ENCODE measurements around the gene MROH2A. TPM values are rescaled to one million over a fixed set of nuclear protein-coding genes. Genes with fewer than 3 reads are reported as not detected.
A peak's percentile ranks its signal among the peaks of the same experiment; 100 is the strongest.

The MROH2A gene
- polyA plus RNA-seq, 3 donors from 2014 or later = not detected

DNA sequence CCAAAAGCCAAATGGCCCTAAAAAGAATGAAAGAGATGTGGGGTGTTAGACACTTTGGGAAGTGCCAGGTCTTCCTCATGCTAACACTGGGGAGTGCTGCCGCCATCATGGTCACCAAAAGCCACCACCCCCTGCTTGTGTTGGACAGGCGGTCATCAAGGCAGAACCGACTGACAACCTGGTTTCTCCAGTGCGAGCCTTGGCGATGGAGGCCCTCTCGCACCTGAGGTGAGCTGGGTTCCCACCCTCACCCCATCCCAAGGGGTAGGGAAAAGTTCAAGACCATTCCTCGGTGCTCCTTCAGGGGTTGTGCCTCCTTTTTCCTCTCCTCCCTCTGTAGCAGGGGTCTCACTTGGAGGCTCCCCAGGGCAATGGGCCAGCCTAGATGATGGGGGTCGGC lies 33.6 kb downstream of the MROH2A start:
- H3K36me3 Mint-ChIP-seq = no peaks in the 10 kb centered on the region
- H3K27ac Mint-ChIP-seq = no peak overlapping the region
- DNase-seq = no peak
- H3K4me1 Mint-ChIP-seq = no peaks in the 10 kb centered on the region
- no peaks in the 10 kb centered on the region for H3K9me3 Mint-ChIP-seq
- H3K27me3 Mint-ChIP-seq (ENCODE audit: low read depth in 3 of 3) = peaks cover 0 to 19% (median 5%) of the 10 kb centered on the region in 3 donors
- H3K4me3 Mint-ChIP-seq = no peak overlapping the region

DNA sequence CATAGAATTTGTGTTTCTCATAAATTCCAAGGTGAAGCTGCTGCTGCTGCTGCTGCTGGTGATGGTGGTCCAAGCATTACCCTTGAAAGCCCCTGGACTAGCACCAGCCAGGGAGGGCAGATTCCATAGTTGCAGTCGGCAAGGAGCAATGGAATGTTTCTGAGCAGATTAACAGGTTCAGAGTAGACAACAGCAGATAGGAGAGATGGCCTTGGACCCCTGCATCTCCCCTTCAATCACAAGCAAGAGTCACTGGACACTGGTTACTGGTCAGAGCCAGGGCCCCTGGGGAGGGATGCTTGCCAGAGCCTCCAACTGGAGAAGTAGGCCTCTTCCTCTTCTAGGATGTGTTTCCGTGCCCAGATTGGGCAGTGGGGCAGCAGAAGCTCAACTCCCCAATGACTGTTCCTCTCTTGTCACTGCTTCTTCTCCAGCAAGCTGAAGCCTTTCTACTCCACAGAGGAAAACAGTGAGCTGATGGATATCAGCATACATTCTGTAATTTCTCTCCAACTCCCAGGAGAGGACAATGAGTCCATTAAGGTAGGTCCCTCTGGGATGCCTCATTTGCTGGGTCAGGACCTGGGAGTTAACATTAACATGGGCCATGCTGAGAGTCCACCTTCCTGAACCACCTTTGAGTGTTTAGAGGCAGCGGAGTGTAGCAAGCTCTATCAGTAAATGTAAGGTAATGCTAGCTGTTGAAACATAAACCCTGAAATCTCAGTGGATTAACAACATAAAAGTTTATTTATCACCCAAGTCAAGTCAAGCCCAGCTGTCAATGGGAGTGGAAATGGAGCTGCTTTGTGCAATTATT lies 35.3 kb downstream of the MROH2A start:
- peaks cover 0 to 19% (median 5%) of the 10 kb centered on the region in 3 donors for H3K27me3 Mint-ChIP-seq (ENCODE audit: low read depth in 3 of 3)
- no peak overlapping the region for H3K4me3 Mint-ChIP-seq
- H3K36me3 Mint-ChIP-seq = no peaks in the 10 kb centered on the region
- no peaks in the 10 kb centered on the region for H3K4me1 Mint-ChIP-seq
- no peak for DNase-seq
- no peaks in the 10 kb centered on the region for H3K9me3 Mint-ChIP-seq
- H3K27ac Mint-ChIP-seq = no peak overlapping the region

- Mint-ChIP-seq H3K27ac (no peak overlapping the region), H3K27me3 (ENCODE audit: low read depth in 3 of 3) (peaks cover 0 to 12% (median 6%) of the 10 kb centered on the region in 3 donors), H3K4me3 (no peak overlapping the region), H3K9me3 (no peaks in the 10 kb centered on the region), H3K4me1 (no peaks in the 10 kb centered on the region), H3K36me3 (no peaks in the 10 kb centered on the region)
- no peak for DNase-seq
Measured at GRCh38 chr2:233814056-233814835, 36.1 kb downstream of the MROH2A start.

GRCh38 chr2:233815861-233816260 lies 37.7 kb downstream of the MROH2A start:
- Mint-ChIP-seq H3K27me3 (ENCODE audit: low read depth in 3 of 3) (peaks cover 0 to 7% (median 5%) of the 10 kb centered on the region in 3 donors), H3K27ac (no peak overlapping the region)

DNA sequence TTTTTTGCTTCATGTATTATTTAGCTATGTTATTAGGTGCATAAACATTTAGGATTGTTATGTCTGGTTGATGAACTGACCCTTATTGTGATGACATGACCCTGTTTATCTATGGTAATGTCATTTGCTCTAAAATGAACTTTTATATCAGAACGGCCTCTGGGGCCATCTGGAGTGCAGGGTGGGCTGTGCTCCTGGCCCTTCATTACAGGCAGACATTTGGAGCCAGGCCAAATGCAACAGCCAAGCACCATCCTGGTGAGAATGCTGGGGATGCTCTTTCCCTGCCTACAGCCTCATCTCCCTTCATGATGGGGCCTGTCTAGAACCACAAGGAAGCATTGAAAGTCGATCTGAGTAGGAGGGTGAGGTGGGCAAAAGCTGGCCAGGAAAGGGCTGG lies 38.2 kb downstream of the MROH2A start:
- Mint-ChIP-seq H3K4me3 (no peak overlapping the region), H3K9me3 (no peaks in the 10 kb centered on the region), H3K4me1 (no peaks in the 10 kb centered on the region), H3K36me3 (no peaks in the 10 kb centered on the region), H3K27me3 (ENCODE audit: low read depth in 3 of 3) (peaks cover 0 to 7% (median 5%) of the 10 kb centered on the region in 3 donors), H3K27ac (peak overlapping the region in 1 of 6 donors; percentile 47)
- no peak for DNase-seq

More at GRCh38 chr2:233815861-233816260, 37.7 kb downstream of the MROH2A start:
- H3K4me1 Mint-ChIP-seq = no peaks in the 10 kb centered on the region
- no peak for DNase-seq
- H3K9me3 Mint-ChIP-seq = no peaks in the 10 kb centered on the region
- H3K36me3 Mint-ChIP-seq = no peaks in the 10 kb centered on the region
- no peak overlapping the region for H3K4me3 Mint-ChIP-seq

DNA sequence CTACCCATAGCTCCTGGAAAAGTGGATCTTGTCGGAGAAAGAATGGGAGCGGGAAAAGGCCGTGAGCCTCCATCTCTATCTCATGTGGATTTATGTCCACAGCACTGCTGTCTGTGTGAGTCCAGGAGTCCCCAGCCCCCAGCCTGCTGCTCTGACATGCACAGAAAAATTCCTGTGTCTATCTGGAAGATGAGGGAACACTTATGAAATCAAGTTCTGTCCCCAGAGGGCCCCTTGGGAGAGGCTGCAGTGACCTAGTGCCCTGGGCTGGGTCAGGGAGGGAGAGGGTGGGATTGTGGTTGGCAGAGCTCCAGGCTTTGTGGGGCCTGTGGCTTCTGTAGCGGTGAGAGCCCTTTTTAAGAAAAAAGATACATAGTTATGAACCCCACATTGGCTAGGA lies 38.6 kb downstream of the MROH2A start:
- Mint-ChIP-seq H3K4me1 (no peaks in the 10 kb centered on the region), H3K9me3 (no peaks in the 10 kb centered on the region), H3K27me3 (ENCODE audit: low read depth in 3 of 3) (peaks cover 0 to 7% (median 3%) of the 10 kb centered on the region in 3 donors), H3K4me3 (no peak overlapping the region), H3K36me3 (no peaks in the 10 kb centered on the region), H3K27ac (no peak overlapping the region)
- no peak for DNase-seq

- Mint-ChIP-seq H3K9me3 (no peaks in the 10 kb centered on the region), H3K27me3 (ENCODE audit: low read depth in 3 of 3) (peaks cover 0 to 7% (median 3%) of the 10 kb centered on the region in 3 donors), H3K4me3 (no peak overlapping the region), H3K4me1 (no peaks in the 10 kb centered on the region), H3K27ac (no peak overlapping the region), H3K36me3 (no peaks in the 10 kb centered on the region)
- no peak for DNase-seq
Measured at GRCh38 chr2:233817361-233817911, 39.3 kb downstream of the MROH2A start.

DNA sequence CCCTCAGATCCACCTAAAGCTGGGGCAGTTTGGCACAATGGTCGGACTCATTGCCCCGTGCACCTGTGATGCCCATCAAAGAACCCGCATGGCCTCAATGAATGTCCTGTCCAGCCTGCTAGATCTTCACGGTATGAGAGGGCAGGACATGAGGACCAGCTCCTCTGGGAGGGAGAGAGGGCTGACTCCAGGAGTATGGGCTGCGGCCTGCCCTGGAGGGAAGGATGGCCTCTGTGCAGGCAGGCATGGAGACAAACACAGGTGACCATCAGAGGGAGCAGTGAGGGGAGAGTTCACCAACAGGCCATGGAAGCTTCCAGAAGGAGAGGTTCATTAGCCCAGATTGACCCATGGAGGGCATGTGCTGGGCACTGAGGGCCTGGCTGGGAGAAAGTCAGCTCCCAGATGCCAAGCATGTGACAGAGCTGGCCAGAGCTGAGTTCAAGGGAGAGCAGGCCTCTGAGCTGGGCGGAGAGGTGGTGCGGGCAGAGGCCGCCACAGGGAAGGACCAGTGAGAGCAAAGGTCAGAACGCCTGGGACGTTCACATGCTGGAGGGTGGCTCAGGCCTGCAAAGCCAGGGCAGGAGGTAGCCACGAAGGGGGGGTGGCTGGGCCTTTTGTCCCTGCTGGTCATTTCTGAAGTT lies 40.0 kb downstream of the MROH2A start:
- Mint-ChIP-seq H3K9me3 (no peaks in the 10 kb centered on the region), H3K4me1 (no peaks in the 10 kb centered on the region), H3K27me3 (ENCODE audit: low read depth in 3 of 3) (peaks cover 0 to 6% (median 3%) of the 10 kb centered on the region in 3 donors), H3K36me3 (no peaks in the 10 kb centered on the region), H3K27ac (peak overlapping the region in 1 of 6 donors; percentile 69), H3K4me3 (no peak overlapping the region)
- DNase-seq = no peak

DNA sequence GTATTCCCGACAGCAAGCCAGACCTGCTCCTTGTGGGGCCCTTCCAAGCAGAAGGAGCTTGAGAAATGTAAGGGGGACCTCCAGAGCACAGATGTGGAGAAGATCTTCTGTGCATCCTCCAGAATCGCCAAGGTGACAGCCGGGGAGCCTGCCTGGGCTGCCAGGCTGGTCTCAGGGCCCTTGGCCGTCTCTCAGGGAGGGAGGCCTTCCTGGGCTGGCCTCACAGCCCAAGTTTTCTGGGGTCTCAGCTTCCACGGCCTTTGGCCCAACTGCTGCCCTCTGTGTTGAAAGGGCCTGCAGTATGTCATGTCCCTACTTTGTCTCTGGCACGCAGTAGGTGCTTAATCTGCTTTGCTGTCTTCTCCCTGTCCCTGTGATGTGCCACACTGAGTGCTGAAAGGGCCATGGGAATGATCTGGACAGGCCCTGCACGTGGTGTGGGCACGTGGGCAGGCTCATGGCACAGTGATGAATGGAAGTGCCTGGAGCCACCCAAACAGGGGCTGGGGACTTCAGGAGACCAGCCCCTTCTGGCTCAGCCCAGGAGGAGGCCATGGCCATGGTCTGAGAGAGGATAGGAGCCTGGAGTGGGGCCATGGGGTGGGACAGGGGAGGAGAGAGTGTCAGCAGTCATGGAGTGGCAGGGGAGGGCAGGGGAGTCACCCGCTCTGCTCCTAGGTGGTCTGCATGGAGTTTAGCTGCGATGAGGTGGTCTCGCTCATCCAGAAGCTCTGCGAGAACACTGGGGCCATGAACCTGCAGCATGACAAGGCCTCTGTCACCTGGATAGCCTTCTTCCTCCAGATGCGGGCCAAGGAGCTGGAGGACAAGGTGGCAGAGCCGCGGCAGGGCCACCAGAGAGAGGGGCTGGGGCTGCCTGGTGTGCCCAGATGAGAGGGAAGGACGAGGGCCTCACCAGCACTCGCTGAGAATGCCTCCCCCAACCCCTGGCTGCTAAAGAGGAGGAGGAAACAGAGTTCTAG lies 40.8 kb downstream of the MROH2A start:
- no peak for DNase-seq
- Mint-ChIP-seq H3K36me3 (no peaks in the 10 kb centered on the region), H3K27ac (no peak overlapping the region), H3K4me1 (no peaks in the 10 kb centered on the region), H3K27me3 (ENCODE audit: low read depth in 3 of 3) (peaks cover 0 to 6% (median 1%) of the 10 kb centered on the region in 3 donors), H3K9me3 (no peaks in the 10 kb centered on the region), H3K4me3 (no peak overlapping the region)

DNA sequence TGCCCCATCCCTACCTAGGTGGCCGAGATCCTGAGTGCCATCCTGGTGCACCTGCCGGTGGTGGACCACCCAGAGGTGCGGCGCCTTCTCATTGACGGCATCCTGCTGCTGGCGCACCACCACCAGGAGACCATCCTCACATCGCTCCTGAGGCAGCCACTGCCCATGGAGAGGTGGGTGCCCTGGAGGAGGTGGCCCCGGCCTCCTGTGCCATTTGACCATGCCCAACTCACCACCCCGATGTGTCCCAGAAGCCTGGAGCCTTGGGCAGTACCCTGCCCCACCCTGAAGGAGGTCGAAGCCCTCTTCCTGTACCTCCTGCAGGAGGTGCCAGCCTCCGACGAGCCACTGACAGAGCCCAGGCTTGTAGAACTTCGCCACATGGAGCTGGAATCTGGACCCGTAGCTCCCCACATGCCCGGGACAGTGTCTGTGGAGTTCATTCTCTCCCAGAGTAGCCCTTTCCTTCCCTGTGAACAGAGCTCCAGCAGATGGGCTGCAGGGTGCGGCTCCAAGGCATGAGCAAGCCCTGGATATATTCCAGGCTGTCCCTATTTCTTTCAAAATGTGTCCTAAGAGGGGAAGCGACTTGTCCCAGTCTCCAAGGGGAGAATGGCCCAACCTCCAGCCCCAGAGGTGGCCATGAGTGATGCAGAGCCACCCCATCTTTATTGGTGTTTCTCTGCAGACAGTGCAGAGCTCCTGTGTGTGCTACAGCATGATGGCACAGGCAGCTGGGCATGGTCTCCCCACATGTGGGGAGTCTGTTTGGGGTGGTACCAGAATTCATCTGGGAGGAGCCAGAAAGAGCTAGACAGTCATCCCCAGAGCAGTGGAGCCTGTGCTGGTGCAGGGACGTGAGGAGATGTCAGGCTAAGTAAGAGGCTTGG lies 42.0 kb downstream of the MROH2A start:
- no peaks in the 10 kb centered on the region for H3K4me1 Mint-ChIP-seq

DNA sequence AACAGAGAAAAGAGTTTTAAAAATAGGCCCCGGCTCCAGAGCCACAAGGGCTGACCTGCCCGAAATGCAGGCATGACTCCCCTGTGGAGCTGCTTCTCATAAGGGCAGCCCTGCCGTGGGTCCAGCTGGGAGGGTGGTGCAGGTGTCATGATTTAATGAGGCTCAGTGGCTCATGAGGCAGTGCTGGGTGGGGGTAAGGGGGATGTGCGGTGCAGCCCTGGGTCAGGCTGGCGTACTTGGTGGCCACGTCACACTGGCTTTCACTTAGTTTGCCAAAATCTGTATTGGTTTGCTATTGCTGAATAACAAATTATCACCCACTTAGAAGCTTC lies 42.6 kb downstream of the MROH2A start:
- H3K4me3 Mint-ChIP-seq = no peak overlapping the region
- DNase-seq = no peak
- H3K36me3 Mint-ChIP-seq = no peaks in the 10 kb centered on the region
- no peaks in the 10 kb centered on the region for H3K9me3 Mint-ChIP-seq
- no peaks in the 10 kb centered on the region for H3K4me1 Mint-ChIP-seq
- H3K27ac Mint-ChIP-seq = no peak overlapping the region
- H3K27me3 Mint-ChIP-seq (ENCODE audit: low read depth in 3 of 3) = peaks cover 0 to 6% (median 1%) of the 10 kb centered on the region in 3 donors

More for the DNA sequence above, 42.0 kb downstream of the MROH2A start:
- H3K27me3 Mint-ChIP-seq (ENCODE audit: low read depth in 3 of 3) = peaks cover 0 to 6% (median 1%) of the 10 kb centered on the region in 3 donors
- DNase-seq = no peak
- no peaks in the 10 kb centered on the region for H3K9me3 Mint-ChIP-seq
- no peak overlapping the region for H3K4me3 Mint-ChIP-seq
- H3K27ac Mint-ChIP-seq = no peak overlapping the region
- no peaks in the 10 kb centered on the region for H3K36me3 Mint-ChIP-seq

DNA sequence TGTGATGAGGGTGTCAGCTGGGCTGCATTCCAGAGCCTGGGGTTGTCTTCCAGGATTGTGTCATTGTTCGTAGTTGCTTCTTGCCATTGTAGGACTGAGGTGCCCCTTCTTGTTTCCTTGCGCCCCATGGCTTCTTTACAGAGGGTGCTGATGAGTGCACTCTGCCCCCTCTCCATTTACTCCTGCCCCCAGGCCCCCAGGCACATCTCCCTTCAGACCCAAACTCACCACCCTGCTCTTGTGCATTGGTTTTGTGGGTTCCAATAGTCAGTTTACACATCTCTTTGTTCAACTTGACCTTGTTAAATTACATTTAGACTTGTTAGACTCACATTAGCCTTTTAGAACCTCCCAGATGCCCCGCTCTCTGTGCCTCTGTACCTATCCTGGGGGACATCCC lies 43.1 kb downstream of the MROH2A start:
- Mint-ChIP-seq H3K4me3 (no peak overlapping the region), H3K4me1 (no peaks in the 10 kb centered on the region), H3K27me3 (ENCODE audit: low read depth in 3 of 3) (peaks cover 0 to 5% (median 1%) of the 10 kb centered on the region in 3 donors), H3K36me3 (no peaks in the 10 kb centered on the region), H3K27ac (no peak overlapping the region), H3K9me3 (no peaks in the 10 kb centered on the region)
- DNase-seq = no peak
